LNCAP (cell line): ENCODE results near the gene PNMT.
A peak's percentile ranks its signal among the peaks of the same experiment; 100 is the strongest.

Experiments used
- TF ChIP-seq, protein P1 (sequence below): fragments of 450-650 bp; IDR thresholded peaks from 2 replicates; pipeline ENCODE4 v1.5.1; 2017; ENCODE audit warnings: mild to moderate bottlenecking

PNMT gene

DNA sequence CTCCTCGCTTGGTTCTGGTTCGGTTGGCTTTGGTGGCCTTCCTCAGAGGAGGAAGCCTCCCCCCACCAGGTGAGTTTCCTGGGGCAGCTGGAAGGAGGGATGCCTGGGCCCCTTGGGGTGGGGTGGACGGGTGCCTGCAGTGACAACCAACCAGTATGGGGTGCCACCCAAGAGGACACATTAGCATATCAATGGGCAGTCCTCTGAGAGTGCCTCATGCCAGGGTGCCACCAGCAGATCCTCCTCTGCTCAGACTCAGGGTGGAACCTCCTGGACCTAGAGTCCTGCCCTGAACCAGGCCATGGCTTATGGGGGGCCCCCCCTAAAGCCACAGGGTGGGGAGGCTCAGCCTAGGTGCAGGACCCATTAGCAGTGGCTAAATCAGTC lies 38.8 kb upstream of the PNMT start:
- TF ChIP-seq, protein P1, sequence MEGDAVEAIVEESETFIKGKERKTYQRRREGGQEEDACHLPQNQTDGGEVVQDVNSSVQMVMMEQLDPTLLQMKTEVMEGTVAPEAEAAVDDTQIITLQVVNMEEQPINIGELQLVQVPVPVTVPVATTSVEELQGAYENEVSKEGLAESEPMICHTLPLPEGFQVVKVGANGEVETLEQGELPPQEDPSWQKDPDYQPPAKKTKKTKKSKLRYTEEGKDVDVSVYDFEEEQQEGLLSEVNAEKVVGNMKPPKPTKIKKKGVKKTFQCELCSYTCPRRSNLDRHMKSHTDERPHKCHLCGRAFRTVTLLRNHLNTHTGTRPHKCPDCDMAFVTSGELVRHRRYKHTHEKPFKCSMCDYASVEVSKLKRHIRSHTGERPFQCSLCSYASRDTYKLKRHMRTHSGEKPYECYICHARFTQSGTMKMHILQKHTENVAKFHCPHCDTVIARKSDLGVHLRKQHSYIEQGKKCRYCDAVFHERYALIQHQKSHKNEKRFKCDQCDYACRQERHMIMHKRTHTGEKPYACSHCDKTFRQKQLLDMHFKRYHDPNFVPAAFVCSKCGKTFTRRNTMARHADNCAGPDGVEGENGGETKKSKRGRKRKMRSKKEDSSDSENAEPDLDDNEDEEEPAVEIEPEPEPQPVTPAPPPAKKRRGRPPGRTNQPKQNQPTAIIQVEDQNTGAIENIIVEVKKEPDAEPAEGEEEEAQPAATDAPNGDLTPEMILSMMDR: no peak

DNA sequence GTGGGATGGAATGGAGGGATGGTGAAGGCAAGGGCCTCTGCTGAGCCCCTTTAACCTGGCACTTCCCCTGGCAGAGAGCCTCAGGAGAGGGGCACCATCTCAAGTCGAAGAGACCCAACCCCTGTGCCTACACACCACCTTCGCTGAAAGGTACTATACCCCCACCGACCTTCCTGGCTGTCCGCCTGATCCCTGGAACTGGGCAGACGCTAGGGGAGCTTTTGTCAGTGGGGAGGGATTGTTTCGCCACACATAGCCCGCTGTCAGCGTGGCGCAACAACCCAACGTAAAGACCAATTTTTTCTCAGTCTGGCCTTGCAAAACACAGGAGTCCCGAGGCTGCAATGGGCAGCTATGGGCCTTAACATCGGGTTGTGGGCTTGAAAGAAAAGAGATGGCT lies 38.4 kb upstream of the PNMT start:
- TF ChIP-seq, protein P1: no peak

DNA sequence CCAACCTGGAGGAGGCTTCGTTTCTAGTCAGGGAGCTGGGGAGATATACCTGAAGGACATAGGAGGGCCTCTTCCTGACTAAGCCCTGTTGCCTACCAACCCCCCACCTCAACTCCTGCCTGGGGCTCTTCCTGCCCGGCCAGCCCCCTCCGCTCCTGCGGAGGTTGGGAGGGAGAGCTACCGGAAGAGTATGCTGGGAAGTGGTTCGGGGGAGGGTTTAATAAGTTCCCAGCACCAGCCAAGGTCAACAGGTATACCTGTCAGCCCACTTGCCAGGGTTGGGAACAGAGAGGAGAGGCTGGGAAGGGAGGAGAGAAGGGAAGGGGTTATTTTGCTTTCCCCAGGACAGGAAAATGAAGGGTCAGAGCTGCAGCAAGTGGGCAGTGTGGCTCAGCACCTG lies 36.9 kb upstream of the PNMT start:
- TF ChIP-seq, protein P1: no peak

DNA sequence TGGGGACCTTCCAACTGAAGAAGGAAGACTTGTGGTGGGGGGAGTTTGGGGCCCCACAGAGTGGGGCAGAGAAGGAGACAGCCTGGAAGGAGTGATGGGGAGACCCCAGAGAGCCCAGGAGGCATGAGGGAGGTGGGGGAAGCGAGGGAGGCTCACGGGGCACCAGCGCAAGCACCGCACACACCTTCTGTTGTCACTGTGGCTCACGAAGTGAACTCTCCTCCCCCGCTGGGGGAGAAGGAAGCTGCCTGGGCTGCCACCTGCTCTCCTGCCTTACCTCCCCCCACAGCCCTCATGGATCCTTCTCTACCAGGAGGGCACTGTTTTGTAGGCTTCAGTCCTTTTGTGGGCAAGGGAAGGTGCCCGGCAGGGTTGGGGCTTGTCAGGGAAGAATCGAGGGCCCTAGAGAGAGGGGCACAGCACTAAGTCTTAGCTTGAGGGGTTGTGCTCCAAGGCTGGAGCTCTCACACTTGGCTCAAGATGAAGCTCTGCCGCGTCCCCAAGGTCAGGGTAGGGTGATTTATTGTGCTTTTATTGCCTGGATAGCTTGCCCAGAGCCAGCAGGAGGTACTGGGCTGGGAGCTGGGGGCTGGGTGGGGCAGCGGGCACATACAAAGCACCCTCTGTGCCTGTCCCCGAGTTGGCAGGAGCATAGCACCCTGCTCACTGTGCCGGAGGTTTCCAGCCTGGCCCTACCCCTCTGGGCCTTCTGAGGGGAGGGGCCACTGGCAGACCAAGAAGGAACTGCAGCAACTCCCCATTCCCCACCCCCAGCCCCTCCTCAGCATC lies 35.9 kb upstream of the PNMT start:
- TF ChIP-seq, protein P1: no peak

DNA sequence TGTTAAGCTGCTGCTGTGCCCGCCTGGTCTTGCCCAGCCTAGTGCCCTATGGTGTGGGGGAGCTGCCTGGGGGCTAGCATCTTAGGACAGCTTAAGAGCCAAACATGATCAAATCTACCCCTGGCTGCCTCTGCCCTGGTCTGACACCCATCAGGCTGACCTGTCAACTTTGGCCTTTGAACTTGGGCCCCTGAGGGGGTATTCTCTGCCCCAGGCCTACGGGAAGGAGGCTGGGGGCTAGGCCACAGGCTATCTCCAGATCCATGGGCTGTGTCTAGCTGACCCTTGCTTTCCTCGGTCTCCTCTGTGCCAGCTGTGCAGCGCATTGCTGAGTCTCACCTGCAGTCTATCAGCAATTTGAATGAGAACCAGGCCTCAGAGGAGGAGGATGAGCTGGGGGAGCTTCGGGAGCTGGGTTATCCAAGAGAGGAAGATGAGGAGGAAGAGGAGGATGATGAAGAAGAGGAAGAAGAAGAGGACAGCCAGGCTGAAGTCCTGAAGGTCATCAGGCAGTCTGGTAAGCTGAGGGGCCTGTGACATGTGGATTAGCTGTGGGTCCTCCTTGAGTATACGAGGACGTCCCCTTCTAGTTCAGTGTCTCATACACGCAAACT lies 34.6 kb upstream of the PNMT start:
- TF ChIP-seq, protein P1: no peak

DNA sequence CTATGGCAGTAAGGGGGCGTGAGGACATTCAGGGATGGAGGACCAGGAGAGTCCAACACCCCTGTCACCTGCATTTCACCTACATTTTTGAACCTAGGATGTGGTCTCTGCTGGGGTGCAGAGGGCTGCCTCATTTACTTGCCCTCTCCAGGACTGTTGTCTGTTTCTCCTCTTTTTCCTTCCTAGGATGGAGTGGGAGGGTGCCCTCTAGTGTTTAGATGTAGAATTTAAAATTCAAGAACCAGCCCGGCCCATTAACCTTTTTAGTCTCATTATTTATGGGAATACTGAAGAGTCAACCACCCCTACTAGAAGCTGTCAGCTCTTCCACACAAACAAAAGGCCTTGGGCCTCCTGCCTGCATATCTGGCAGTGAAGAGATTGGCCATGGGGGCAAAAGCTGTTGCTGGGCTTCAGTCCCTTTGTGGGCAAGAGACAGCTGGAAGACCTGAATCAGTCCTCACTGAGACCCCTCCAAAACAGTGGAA lies 33.8 kb upstream of the PNMT start:
- TF ChIP-seq, protein P1: peak; percentile 81

DNA sequence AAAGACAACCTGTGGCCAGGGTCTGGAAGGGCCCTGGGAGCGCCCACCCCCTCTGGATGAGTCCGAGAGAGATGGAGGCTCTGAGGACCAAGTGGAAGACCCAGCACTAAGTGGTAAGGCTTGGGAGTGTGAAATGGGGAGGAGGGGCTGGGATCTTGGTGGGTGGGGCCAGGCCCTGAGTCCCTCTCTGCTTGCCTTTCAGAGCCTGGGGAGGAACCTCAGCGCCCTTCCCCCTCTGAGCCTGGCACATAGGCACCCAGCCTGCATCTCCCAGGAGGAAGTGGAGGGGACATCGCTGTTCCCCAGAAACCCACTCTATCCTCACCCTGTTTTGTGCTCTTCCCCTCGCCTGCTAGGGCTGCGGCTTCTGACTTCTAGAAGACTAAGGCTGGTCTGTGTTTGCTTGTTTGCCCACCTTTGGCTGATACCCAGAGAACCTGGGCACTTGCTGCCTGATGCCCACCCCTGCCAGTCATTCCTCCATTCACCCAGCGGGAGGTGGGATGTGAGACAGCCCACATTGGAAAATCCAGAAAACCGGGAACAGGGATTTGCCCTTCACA lies 32.6 kb upstream of the PNMT start:
- TF ChIP-seq, protein P1: no peak
